ENCODE results near the gene ATE1. TPM values are rescaled to one million over a fixed set of nuclear protein-coding genes. Genes with fewer than 3 reads are reported as not detected.

ATE1 gene
- total and polyA plus RNA-seq, 12 donors = 4.5 to 57.7 (median 42.5) TPM

GRCh38 chr10:121865554-121865953 lies 62.3 kb downstream of the ATE1 start:
- Histone ChIP-seq H3K36me3 (peaks cover 0 to 51% (median 15%) of the 10 kb centered on the region in 9 donors), H3K9me3 (no peaks in the 10 kb centered on the region), H3K4me3 (no peak overlapping the region), H3K4me1 (no peaks in the 10 kb centered on the region), H3K27ac (no peak overlapping the region), H3K27me3 (no peaks in the 10 kb centered on the region)
- 93 to 94% methylated on average over 4 of the region's 4 CpGs for WGBS, 2 donors
- intact Hi-C loops (cut with DNase I) = no loop called here
- TF ChIP-seq CTCF (IDR thresholded peaks at IDR 0.05) = no peak
- ATAC-seq (no peak), DNase-seq (no peak)

- H3K9me3 ChIP-seq = no peaks in the 10 kb centered on the region
- no peak overlapping the region for H3K27ac ChIP-seq
- ATAC-seq = no peak
- peaks cover 0 to 54% (median 15%) of the 10 kb centered on the region in 9 donors for H3K36me3 ChIP-seq
- no peaks in the 10 kb centered on the region for H3K4me1 ChIP-seq
- DNase-seq = no peak
- 87 to 90% methylated on average over 3 of the region's 3 CpGs for WGBS, 2 donors
- no peaks in the 10 kb centered on the region for H3K27me3 ChIP-seq
- intact Hi-C loops (cut with DNase I) = no loop called here
- no peak overlapping the region for H3K4me3 ChIP-seq
- no peak for TF ChIP-seq CTCF (IDR thresholded peaks at IDR 0.05)
Measured at GRCh38 chr10:121864653-121865052, 63.2 kb downstream of the ATE1 start.

- Histone ChIP-seq H3K9me3 (no peaks in the 10 kb centered on the region), H3K36me3 (peaks cover 0 to 52% (median 11%) of the 10 kb centered on the region in 9 donors), H3K27ac (no peak overlapping the region), H3K4me1 (no peaks in the 10 kb centered on the region), H3K4me3 (no peak overlapping the region), H3K27me3 (no peaks in the 10 kb centered on the region)
- TF ChIP-seq CTCF (IDR thresholded peaks at IDR 0.05) = no peak
- ATAC-seq (no peak), DNase-seq (no peak)
- intact Hi-C loops (cut with DNase I) = no loop called here
- WGBS, 2 donors = 88 to 99% methylated on average over 5 of the region's 5 CpGs
Measured at GRCh38 chr10:121864168-121864567, 63.7 kb downstream of the ATE1 start.

- no peak for TF ChIP-seq CTCF (IDR thresholded peaks at IDR 0.05)
- Histone ChIP-seq H3K4me1 (no peaks in the 10 kb centered on the region), H3K27me3 (no peaks in the 10 kb centered on the region), H3K9me3 (no peaks in the 10 kb centered on the region), H3K4me3 (no peak overlapping the region), H3K36me3 (peaks cover 0 to 43% (median 3%) of the 10 kb centered on the region in 9 donors), H3K27ac (no peak overlapping the region)
- 95 to 99% methylated on average over 4 of the region's 4 CpGs for WGBS, 2 donors
- ATAC-seq = no peak
- intact Hi-C loops (cut with DNase I) = no loop called here
- DNase-seq = no peak
Measured at GRCh38 chr10:121862649-121863048, 65.2 kb downstream of the ATE1 start.

Measured in heart right ventricle (tissue), 16 donors.